GM18909 (cell line): ENCODE measurements around the gene ELMO1.
A peak's percentile ranks its signal among the peaks of the same experiment; 100 is the strongest.

Experiments used
- ATAC-seq: cut with Tn5 transposase; IDR thresholded peaks from one replicate; pipeline ENCODE4 v1.9.1; 2021; ENCODE audit warnings: mild to moderate bottlenecking; ENCODE audit not compliant: unreplicated experiment, poor library complexity

The ELMO1 gene

GRCh38 chr7:37050801-37051200 lies 397.9 kb downstream of the ELMO1 start:
- ATAC-seq: no peak

GRCh38 chr7:37048674-37049073 lies 400.0 kb downstream of the ELMO1 start:
- ATAC-seq: no peak

GRCh38 chr7:37047260-37047659 lies 401.4 kb downstream of the ELMO1 start:
- ATAC-seq: no peak

- ATAC-seq: no peak
Measured at GRCh38 chr7:37046531-37047079, 402.1 kb downstream of the ELMO1 start.

DNA sequence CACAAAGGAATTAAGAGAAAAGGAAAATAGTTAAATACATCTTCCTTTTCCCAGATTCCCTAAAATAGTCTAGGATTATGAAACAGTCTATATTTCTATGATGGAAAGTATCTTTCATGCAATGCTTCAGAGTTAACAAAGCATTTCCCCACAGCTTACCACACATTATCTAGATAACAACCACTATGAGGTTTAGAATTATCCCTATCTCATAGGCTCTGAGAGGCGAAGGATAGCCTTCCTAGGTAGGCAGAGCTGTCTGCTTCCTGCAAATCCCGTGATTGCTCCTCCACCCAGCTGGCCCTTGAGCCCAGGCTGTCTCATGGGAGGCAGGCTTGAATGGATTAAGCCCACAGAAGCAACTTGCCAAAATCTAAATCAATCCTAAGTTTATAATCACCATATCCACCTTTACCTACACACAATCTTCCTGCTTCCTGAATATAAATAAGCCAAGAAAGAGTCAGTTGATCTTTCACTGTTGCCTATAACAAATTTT lies 402.9 kb downstream of the ELMO1 start:
- ATAC-seq: no peak

GRCh38 chr7:37041461-37041860 lies 407.2 kb downstream of the ELMO1 start:
- no peak for ATAC-seq

DNA sequence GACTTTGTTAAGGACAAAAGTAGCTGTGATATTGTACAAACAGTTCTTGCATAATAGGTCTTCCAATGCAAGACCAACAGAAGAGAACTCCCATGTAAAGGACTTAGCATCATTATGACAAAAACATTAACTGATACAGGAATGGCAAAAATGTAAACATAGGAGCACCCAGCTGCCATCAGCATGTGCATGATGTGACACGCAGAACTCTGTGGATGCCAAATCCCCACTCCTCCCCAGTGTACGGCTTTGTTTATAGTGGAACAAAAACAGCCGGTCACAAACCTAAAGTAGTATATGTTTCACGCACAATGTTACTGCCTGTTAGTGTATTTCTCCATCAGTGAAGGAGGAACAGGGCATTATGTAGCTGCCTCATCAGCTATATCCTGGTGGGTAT lies 408.3 kb downstream of the ELMO1 start:
- no peak for ATAC-seq

- no peak for ATAC-seq
Measured at GRCh38 chr7:37039131-37039749, 409.4 kb downstream of the ELMO1 start.

DNA sequence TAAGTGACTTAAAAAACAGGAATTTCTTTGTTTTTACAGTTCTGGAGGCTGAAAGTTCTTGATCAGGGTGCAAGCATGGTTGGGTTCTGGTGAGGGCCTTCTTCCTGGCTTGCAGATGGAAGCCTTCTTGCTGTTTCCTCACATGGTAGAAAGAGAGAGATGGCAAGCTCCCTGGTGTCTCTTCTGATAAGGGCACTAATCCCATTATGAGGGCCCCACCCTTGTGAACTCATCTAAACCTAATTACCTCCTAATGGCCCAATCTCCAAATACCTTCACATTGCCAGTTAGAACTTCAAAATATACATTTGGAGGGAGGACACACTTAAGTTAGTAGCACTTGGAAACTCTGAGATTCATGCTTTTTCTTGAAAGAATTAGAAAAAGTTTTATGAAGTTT lies 410.0 kb downstream of the ELMO1 start:
- no peak for ATAC-seq

DNA sequence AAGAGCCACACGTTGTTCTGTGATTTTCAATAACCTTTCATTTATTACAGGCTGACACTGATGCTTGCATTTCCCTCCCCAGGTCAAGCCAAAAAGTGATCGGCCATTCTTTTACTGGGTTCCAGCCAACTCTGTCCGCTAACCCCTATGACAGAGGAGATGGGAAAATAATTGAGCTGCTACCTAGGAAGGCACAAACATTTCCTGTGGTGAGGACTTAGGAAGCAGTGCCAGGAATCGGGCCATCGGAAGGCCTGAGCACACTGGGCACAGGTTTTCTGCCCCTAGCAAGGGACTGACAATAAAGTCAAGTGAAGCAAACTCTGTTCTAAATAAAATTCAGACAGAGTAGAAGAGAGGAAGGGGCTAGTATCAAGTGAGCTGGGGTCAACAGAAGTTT lies 411.4 kb downstream of the ELMO1 start:
- no peak for ATAC-seq

- ATAC-seq: no peak
Measured at GRCh38 chr7:37035631-37036030, 413.0 kb downstream of the ELMO1 start.

- no peak for ATAC-seq
Measured at GRCh38 chr7:37033141-37033540, 415.5 kb downstream of the ELMO1 start.

GRCh38 chr7:37032258-37032601 lies 416.4 kb downstream of the ELMO1 start:
- ATAC-seq: no peak

DNA sequence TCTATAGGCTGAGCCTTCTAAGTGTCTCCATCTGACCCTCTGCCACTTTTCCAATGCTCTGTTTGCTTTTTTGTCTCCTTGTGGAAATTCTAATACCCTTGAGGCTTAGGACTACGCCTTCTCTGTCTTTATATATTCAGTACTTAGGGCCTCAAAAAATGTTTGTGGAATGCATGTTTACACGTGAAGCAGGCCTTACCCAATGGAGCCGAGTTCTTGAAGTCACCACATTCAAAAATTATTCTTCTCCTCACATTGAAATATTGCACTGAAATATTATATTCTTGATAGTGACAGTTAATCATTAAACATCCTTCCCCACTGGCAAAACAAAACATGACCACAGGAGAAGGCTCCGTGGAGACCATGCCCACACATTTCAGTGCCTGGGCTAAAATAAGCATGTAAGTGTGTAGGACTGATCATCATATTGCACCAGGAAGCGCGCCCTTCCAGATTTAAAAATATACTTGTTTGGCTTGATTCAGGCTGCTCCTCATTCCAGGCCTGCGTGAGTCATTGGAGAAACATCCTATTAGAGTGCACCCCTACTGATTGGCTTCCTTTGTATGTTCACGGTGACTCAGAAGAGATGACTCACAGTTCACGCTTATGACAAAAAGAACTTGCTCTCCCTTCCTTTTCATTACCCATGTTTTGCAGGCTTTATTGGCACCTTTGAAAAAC lies 416.9 kb downstream of the ELMO1 start:
- ATAC-seq: no peak

DNA sequence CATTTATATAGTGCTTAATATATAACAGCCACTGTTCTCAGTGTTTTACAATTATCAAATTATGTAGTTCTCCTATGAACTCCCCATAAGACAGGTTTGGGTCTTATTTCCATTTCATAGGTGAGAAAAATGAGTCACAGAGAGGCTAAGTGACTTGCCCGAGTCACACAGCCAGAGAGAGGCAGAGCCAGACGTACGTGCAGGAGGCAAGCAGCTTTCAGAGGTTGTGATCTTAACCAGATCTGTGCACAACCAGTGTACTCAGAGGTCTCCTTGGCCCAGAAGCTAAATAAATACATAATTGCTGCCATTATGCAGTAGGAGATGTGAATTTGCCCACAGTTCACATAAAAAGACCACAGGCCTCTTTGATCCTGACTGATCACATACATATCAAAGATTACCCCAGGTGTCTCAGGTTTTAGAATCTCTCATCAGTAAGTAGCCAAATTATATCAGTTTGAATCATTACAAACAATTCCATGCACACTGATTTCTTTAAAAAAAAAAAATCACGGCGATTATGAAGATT lies 419.7 kb downstream of the ELMO1 start:
- ATAC-seq: no peak

GRCh38 chr7:37027557-37028341 lies 420.9 kb downstream of the ELMO1 start:
- no peak for ATAC-seq

GRCh38 chr7:37027104-37027503 lies 421.6 kb downstream of the ELMO1 start:
- ATAC-seq: no peak

DNA sequence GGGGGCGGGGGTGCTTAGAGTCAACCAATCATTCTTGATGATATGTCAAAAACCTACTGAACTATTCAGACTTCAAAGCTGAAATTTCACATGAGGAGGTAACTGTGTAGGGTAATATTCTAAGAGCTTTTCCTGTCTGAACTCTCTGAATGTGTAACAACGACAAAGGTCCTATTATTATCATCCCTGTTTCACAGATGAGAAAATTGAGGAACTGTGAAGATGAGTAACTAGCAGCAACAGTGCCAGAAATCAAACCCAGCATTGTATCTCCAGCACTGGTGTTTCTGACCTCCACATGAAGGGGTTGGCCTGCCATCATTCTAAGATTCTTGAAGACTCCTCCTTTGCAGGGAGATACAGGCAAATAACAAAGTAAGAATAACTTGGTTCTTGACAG lies 429.7 kb downstream of the ELMO1 start:
- no peak for ATAC-seq

- peak; percentile 56 for ATAC-seq
Measured at GRCh38 chr7:37016064-37016878, 432.4 kb downstream of the ELMO1 start.
